ENCODE measurements around the gene PCGF3.
"Not testable (repeated sequence)": the region's sequence is repeated elsewhere in the genome, so short reads cannot be mapped to it uniquely, and the experiment has no call there.

DNA sequence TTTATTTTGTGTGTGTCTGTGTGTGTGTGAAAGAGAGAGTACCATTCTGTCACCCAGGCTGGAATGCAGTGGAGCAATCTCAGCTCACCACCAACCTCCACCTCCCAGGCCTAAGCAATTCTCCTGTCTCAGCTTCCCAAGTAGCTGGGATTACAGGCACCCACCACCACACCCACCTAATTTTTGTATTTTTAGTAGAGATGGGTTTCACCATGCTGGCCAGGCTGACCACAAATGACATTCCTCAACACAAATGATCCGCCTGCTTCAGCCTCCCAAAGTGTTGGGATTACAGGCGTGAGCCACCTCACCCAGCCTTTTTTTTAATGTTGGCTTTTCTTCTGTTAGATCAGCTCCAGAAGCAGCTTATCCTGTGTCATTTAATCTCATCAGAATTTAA lies 69.9 kb downstream of the PCGF3 start:
- TF ChIP-seq, protein P1, sequence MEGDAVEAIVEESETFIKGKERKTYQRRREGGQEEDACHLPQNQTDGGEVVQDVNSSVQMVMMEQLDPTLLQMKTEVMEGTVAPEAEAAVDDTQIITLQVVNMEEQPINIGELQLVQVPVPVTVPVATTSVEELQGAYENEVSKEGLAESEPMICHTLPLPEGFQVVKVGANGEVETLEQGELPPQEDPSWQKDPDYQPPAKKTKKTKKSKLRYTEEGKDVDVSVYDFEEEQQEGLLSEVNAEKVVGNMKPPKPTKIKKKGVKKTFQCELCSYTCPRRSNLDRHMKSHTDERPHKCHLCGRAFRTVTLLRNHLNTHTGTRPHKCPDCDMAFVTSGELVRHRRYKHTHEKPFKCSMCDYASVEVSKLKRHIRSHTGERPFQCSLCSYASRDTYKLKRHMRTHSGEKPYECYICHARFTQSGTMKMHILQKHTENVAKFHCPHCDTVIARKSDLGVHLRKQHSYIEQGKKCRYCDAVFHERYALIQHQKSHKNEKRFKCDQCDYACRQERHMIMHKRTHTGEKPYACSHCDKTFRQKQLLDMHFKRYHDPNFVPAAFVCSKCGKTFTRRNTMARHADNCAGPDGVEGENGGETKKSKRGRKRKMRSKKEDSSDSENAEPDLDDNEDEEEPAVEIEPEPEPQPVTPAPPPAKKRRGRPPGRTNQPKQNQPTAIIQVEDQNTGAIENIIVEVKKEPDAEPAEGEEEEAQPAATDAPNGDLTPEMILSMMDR (conservative IDR thresholded peaks at IDR 0.05; ENCODE audit: low read depth, low read length) = not testable (repeated sequence)
- TF ChIP-seq EZH2 (IDR thresholded peaks at IDR 0.05; ENCODE audit: borderline replicate concordance, low read depth, low read length, poor library complexity, severe bottlenecking) = not testable (repeated sequence)

Data from A673 (cell line).